ENCODE data around the gene MBTD1. TPM values are rescaled to one million over a fixed set of nuclear protein-coding genes. Genes with fewer than 3 reads are reported as not detected.

MBTD1 gene
- polyA plus RNA-seq, 2 of the 4 experiments (the other 2 are of a cell fraction), result 8.1 to 13.4 TPM

GRCh38 chr17:51197754-51198153 is 62.1 kb downstream of the MBTD1 start:
- ChIA-PET CTCF (interaction anchor here (1.1 kb wide), 1 partner anchor 12 kb away, joined by 4 read pairs; no protein-coding TSS in a partner anchor), POLR2A (no interaction called here)
- Histone ChIP-seq H3K27ac (no peak overlapping the region), H3K4me1 (no peaks in the 10 kb centered on the region), H3K9me3 (no peaks in the 10 kb centered on the region), H3K4me2 (no peak overlapping the region), H3K4me3 (no peak overlapping the region)
- ATAC-seq (no peak), DNase-seq (ENCODE audit: low read depth in 1 of 2, low spot score in 1 of 2) (no peak), FAIRE-seq (no peak)
- WGBS (ENCODE audit: missing lambda C conversion rate), result 97% methylated on average over 4 of the region's 4 CpGs
- TF ChIP-seq RFX5 (IDR thresholded peaks at IDR 0.05) (no peak), RAD21 (conservative IDR thresholded peaks at IDR 0.05 in 1 of 2, IDR thresholded peaks at IDR 0.05 in 1 of 2) (no peak), HEYL (CRISPR knock-in tag; IDR thresholded peaks at IDR 0.05) (no peak), JUNB (IDR thresholded peaks at IDR 0.05) (no peak), GATA3 (IDR thresholded peaks at IDR 0.05; ENCODE audit: borderline replicate concordance) (no peak), PHF8 (IDR thresholded peaks at IDR 0.05; ENCODE audit: borderline replicate concordance, low read depth) (no peak), RNF2 (IDR thresholded peaks at IDR 0.05; ENCODE audit: borderline replicate concordance, low read depth) (no peak), PBX3 (IDR thresholded peaks at IDR 0.05) (no peak), CBX2 (IDR thresholded peaks at IDR 0.05; ENCODE audit: borderline replicate concordance, low read depth) (no peak), JUN (IDR thresholded peaks at IDR 0.05) (no peak), TFCP2L1 (CRISPR knock-in tag; IDR thresholded peaks at IDR 0.05) (no peak), POLR2AphosphoS2 (conservative IDR thresholded peaks at IDR 0.05; ENCODE audit: low read length) (no peak), POLR2A (IDR thresholded peaks at IDR 0.05; ENCODE audit: low read length) (no peak), E2F6 (IDR thresholded peaks at IDR 0.05; ENCODE audit: borderline replicate concordance, low read depth) (no peak), ZSCAN20 (CRISPR knock-in tag; IDR thresholded peaks at IDR 0.05) (no peak)

GRCh38 chr17:51191895-51192294 is 68.0 kb downstream of the MBTD1 start:
- TF ChIP-seq MAFK (IDR thresholded peaks at IDR 0.05; ENCODE audit: partially characterized antibody) (peak; percentile 80), PHF8 (IDR thresholded peaks at IDR 0.05; ENCODE audit: borderline replicate concordance, low read depth) (no peak)
- no peak for ATAC-seq
- Histone ChIP-seq H3K4me1 (no peaks in the 10 kb centered on the region), H3K4me3 (no peak overlapping the region), H3K27ac (no peak overlapping the region), H3K4me2 (no peak overlapping the region), H3K9me3 (no peaks in the 10 kb centered on the region)
- ChIA-PET CTCF (no interaction called here), POLR2A (no interaction called here)
- WGBS (ENCODE audit: missing lambda C conversion rate), result 70% methylated on average over 2 of the region's 2 CpGs
- peak; percentile 39 for FAIRE-seq
- DNase-seq (ENCODE audit: low read depth in 1 of 2, low spot score in 1 of 2), result no peak

- ATAC-seq (no peak), FAIRE-seq (peak; percentile 54), DNase-seq (ENCODE audit: low read depth in 1 of 2, low spot score in 1 of 2) (no peak)
- Histone ChIP-seq H3K9me3 (no peaks in the 10 kb centered on the region), H3K4me1 (no peaks in the 10 kb centered on the region), H3K4me2 (no peak overlapping the region), H3K4me3 (no peak overlapping the region), H3K27ac (no peak overlapping the region)
- 97% methylated on average over 1 of the region's 1 CpG for WGBS (ENCODE audit: missing lambda C conversion rate)
- TF ChIP-seq ZFP36 (IDR thresholded peaks at IDR 0.05; ENCODE audit: borderline replicate concordance, partially characterized antibody), result no peak
- ChIA-PET POLR2A (no interaction called here), CTCF (interaction anchor here (1.7 kb wide), 1 partner anchor 10 kb away, joined by 5 read pairs; no protein-coding TSS in a partner anchor)
These were observed 70.2 kb downstream of the MBTD1 start for GRCh38 chr17:51189628-51190027.

- H3K4me2 ChIP-seq, result no peak overlapping the region
- ChIA-PET POLR2A (no interaction called here), CTCF (interaction anchor here (1.7 kb wide), 1 partner anchor 10 kb away, joined by 5 read pairs; no protein-coding TSS in a partner anchor)
- TF ChIP-seq NFE2L2 (conservative IDR thresholded peaks at IDR 0.05; ENCODE audit: low read length) (no peak), HES2 (IDR thresholded peaks at IDR 0.05) (no peak), RFX5 (IDR thresholded peaks at IDR 0.05) (no peak), ESRRA (IDR thresholded peaks at IDR 0.05; ENCODE audit: borderline replicate concordance, low read length) (no peak)
- FAIRE-seq (no peak), DNase-seq (ENCODE audit: low read depth in 1 of 2, low spot score in 1 of 2) (no peak), ATAC-seq (no peak)
- H3K4me1 ChIP-seq, result no peaks in the 10 kb centered on the region
- no peaks in the 10 kb centered on the region for H3K9me3 ChIP-seq
- H3K27ac ChIP-seq, result no peak overlapping the region
- no peak overlapping the region for H3K4me3 ChIP-seq
These were observed 70.7 kb downstream of the MBTD1 start for GRCh38 chr17:51189162-51189561.
